HG02610 (cell line): Measurements from ENCODE around the gene CUZD1.
"Not testable (repeated sequence)": the region's sequence is repeated elsewhere in the genome, so short reads cannot be mapped to it uniquely, and the experiment has no call there.

Source experiments
- ATAC-seq: cut with Tn5 transposase; IDR thresholded peaks from one replicate; pipeline ENCODE4 v1.9.1; 2021; ENCODE audit warnings: mild to moderate bottlenecking, moderate library complexity; ENCODE audit not compliant: unreplicated experiment

Gene CUZD1, protein sequence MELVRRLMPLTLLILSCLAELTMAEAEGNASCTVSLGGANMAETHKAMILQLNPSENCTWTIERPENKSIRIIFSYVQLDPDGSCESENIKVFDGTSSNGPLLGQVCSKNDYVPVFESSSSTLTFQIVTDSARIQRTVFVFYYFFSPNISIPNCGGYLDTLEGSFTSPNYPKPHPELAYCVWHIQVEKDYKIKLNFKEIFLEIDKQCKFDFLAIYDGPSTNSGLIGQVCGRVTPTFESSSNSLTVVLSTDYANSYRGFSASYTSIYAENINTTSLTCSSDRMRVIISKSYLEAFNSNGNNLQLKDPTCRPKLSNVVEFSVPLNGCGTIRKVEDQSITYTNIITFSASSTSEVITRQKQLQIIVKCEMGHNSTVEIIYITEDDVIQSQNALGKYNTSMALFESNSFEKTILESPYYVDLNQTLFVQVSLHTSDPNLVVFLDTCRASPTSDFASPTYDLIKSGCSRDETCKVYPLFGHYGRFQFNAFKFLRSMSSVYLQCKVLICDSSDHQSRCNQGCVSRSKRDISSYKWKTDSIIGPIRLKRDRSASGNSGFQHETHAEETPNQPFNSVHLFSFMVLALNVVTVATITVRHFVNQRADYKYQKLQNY

DNA sequence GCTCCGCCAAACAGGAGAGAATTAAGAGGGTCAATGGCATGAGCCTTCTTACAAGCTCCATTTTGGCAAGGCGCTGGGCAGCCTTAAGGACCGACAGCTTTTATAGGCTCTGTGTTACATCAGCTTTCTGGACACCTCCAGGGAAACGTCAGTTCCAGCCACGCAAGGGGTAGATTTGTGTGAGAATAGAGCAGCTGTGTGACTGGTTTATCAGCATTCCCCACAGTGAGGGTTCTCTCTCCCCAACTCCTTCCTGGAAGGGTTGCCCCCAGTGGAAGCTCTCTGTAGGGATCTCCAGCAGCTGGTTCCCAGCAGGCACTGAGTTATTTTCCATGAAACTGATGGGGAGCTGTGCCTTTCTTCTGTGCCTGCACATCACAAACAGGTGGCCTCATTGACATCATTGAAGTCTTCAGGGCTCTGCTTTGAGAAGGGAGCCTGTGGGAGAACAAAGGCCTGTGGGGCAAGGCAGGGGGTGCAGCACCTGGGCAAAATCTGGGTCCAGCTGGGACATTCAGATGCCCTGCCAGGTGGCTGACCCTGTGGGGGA, at the start of gene CUZD1:
Gene CUZD1 (minus strand): TSS at position 75 of the 550 bp plus-strand sequence. CDS start 14 bp downstream, at position 61.
- ATAC-seq, result no peak

DNA sequence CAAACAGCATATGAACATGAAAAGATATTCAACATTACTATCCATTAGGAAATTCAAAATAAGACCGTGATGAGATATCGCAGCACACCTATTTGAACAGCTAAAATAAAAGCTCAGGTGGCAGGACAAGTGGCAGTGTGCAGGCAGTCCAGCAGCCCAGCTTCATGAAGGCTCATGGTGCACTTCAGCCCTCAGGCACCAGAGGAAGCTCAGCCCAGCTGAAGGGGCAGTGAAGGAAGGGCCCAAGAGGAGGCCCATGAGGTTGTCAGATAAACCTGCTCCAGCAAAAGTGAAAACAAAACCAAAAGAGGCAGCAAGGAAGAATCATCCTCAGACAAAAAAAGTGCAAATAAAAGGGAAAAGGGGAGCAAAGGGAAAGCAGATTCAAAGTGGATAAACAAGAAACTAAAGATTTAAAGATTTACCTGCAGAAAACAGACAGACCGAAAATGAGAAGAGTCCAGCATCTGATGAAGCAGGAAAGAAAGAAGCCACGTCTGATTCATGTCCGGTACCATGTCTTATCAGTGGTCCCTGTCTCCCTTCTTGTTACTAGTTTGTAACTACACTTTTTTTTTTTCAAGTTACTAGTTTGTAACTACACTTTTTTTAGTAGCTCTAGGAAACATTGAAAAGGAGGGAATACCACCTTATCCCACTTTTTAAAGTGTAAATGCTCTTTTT, 48.7 kb upstream of the CUZD1 start:
- ATAC-seq, result no peak

DNA sequence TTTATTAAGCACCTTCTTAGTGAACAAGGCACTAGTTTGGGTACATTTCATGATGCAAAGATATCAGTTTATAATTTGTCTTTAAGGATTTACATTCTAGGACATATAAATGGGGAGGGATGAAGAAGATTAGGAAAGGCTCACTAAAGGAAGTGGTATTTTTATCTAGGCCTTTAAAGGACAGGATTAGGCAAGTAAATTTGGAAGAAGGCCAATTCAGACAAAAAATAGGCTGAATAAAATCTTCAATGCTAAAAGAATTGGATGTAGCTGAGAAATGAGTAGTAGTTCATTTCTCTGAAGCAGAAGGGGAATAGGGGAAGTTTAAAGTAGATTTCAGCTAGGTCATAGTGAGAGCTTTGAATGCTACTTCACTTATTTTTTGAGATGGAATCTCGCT, 38.5 kb upstream of the CUZD1 start:
- no peak for ATAC-seq

DNA sequence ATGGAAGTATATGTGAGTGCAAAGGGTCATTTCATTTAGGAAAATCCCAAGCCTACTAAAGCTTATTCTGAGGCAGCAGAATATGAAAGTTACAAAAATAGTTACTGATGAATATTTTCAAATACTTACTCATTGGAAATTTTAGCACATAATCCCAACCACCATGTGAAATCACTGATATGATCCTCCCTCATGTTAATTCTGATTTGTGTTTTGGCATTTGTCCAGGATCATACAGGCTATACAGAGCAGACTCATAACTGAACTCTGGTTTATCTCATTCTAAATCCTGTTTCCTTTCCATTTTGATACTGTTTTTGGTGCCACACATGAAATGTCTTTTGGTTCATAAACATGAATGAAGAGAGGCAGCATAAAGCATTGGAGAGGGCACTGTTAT, 37.1 kb upstream of the CUZD1 start:
- no peak for ATAC-seq

DNA sequence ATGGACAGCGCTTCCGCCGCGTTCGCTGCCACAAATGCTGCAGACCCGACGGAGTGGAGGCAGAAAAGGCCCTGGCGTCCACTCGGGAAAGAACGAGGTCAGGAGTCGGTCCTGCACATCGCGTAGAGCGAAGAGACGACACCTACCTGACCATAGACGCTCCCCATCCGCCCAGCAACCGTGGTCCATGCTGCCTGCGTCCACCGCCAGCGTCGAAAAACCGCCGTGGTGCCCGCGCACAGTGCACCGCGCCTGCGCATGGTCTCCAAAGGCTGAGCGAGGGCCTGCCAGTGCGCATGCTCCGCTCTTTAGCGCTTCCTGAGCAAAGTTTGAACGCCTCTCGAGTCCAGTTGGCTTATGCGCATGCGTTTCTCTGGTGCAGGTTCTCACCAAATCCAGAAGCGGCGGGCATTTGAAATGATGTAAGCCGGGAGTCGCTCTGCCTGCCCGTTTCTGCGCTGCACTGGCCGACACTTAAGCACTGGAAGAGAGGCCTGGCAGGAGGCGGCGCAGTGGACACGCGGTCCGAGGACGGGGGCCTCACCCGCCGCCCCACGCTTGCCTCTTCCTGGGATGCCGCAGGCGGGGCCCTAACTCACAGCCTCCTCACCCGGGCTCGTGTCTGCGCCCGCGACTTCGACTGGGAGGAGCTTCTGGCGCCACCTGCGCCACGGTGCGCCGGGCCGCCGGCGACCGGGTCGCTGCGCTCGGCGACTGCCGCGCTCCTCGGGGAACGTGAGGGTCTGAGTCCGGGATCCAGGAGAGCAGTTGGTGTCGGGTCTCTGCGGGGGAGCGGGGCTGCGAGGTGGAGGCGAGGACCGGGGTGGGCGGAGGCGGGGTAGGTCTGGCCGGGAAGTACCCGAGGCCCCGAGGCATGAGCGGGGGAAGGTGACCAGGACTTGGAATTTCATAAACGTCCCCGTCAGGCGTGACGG, 33.9 kb upstream of the CUZD1 start, which contains the start of gene FAM24B:
Gene FAM24B (minus strand): TSS at position 243 of the 935 bp plus-strand sequence. CDS start 29,066 bp downstream, outside the sequence.
- peak; percentile 70 for ATAC-seq

DNA sequence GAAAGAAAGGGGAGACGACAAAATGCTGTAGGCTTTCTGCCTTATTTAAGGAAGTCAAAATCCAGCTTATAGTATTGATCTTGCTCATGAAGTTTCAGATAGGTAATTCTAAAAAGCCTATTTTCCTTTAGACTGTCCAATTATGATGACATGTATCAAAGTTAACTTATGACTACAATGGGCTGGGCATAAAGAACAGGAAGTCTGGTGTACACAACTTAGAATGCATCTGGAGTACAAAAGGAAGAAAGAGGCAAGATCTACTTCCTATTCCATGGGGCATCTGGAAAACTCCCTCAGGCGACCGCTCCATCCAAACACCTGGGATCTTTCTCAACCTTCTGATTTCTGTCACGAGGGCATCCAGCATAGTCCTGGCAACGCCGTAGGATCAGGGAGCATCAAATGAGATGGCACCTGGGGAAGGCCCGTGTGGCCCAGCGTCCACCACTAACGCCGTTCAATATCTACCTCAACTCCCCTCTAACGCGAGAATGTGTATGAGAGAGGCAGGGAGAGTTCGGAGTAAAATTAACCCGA, 33.2 kb upstream of the CUZD1 start:
- ATAC-seq, result peak; percentile 25

DNA sequence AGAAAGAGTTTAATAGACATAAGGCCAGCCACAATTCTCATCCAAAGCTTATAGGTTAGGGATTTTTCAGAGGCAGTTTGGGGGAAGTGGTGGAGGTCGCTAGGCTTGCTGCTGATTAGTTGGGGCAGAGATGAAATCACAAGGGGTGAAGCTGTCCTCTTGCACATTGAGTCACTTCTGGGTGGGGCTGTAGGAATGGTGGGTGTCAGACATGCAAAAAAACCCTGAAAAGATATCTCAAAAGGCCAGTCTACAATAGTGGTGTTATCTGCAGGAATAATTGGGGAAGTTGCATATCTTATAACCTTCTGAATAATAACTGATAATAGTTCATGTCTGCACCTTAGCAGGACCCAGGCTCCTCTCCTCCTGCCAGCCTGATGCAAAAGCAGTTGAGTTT, 31.6 kb upstream of the CUZD1 start:
- ATAC-seq, result no peak

DNA sequence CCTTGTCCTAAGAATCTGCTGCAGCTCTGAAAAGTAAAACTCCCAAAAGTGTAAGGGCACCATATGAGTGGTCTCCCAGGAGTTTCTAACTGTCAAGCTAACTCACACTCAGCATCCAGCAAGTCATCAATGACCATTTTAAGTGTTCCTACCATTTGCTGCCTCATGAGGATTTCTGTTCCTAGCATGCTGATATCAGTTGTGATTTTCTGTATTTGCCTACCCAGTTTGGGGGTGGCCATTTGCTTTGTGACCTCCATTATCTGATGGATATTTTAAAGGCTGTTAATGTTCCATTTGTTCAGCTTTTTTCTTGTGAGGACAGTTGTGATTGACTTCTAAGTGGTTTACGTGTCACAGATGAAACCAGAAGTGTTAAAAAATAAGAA, 30.8 kb upstream of the CUZD1 start:
- ATAC-seq, result no peak

DNA sequence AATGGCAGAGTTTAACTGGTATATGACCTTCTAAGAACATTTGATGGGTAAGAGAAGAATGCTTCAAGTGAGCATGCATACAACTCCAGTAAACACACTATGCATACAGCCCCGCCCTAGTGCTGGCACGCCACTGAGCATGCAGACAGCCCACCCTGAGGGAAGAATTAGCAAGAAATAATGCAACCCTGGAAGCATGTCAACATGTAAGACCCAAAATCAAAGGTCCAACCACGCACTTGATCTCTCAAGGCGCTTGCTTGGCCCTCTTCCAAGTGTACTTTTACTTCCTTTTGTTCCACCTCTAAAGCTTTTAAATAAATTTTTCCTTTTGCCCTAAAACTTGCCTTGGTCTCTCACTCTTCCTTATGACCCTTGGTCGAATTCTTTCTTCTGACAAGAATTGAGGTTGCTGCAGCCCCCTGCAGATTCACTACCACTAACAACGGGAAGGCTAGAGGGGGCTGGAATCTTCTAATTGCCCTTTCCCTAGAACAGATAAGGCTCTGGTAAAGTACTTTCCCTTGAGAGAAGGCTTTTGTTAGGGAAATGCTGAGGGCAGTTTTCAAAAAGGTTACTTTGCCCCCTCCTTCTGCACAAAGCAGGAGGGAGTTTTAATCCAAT, 30.3 kb upstream of the CUZD1 start:
- ATAC-seq, result no peak

DNA sequence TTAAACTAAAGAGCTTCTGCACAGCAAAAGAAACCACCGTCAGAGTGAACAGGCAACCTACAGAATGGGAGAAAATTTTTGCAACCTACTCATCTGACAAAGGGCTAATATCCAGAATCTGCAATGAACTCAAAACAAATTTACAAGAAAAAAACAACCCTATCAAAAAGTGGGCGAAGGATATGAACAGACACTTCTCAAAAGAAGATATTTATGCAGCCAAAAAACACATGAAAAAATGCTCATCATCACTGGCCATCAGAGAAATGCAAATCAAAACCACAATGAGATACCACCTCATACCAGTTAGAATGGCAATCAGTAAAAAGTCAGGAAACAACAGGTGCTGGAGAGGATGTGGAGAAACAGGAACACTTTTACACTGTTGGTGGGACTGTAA, 26.3 kb upstream of the CUZD1 start:
- ATAC-seq, result not testable (repeated sequence)

DNA sequence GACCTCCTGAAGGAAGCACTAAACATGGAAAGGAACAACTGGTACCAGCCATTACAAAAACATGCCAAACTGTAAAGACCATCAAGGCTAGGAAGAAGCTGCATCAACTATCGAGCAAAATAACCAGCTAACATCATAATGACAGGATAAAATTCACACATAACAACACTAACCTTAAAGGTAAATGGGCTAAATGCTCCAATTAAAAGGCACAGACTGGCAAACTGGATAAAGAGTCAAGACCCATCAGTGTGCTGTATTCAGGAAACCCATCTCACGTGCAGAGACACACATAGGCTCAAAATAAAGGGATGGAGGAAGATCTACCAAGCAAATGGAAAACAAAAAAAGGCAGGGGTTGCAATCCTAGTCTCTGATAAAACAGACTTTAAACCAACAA, 23.1 kb upstream of the CUZD1 start:
- ATAC-seq, result not testable (repeated sequence)

DNA sequence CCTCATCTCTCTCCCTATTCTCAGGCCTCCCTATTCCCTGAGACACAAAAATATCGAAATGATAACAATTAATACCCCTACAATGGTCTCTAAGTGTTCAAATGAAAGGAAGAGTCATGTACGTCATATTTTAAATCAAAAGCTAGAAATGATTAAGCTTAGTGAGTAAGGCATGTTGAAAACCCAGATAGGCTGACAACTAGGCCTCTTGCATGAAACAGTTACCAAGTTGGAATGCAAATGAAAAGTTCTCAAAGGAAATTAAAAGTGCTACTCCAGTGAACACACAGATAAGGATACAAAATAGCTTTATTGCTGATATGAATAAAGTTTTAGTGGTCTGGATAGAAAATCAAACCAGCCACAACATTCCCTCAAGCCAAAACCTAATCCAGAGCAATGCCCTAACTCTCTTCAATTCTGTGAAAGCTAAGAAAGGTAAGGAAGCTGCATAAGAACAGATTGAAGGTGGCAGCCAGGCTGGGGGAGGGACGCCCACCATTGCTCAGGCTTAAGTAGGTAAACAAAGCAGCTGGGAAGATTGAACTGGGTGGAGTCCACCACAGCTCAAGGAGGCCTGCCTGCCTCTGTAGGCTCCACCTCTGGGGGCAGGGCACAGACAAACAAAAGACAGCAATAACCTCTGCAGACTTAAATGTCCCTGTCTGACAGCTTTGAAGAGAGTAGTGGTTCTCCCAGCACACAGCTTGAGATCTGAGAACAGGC, 21.3 kb upstream of the CUZD1 start:
- ATAC-seq, result not testable (repeated sequence)

DNA sequence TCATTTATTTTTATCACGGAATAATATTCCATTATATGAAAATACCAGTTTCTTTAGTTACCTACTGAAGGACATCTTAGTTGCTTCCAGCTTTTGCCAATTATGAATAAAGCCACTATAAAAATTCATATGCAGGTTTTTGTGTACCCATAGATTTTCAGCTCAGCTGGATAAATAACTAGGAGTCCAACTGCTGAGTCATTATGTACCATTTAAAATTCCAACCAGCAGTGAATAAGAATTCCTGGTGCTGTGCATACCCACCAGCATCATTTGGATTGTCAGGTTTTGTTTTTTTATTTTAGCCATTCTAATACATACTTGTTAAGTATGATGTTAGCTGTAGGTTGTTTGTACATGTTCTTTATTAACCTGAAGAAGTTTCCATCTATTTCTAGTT, 19.2 kb upstream of the CUZD1 start:
- ATAC-seq, result no peak

DNA sequence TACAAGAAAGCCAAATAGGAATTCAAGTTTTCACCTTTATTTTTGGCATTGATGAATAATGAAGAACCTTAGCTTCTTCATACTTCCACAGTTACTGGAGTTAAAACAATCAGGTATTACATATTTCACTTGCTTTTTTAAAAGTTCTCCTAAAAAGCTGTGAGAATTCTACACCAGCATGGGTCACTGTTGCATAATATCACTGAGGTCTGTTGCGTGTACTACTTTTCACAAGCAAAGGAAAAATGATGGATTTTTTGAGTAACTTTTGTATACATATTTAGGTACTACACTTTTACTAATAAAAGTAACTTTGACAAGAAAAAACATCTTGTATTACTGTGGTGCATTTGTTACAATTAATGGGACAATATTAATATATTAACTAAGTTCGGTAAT, 18.5 kb upstream of the CUZD1 start:
- ATAC-seq, result no peak

DNA sequence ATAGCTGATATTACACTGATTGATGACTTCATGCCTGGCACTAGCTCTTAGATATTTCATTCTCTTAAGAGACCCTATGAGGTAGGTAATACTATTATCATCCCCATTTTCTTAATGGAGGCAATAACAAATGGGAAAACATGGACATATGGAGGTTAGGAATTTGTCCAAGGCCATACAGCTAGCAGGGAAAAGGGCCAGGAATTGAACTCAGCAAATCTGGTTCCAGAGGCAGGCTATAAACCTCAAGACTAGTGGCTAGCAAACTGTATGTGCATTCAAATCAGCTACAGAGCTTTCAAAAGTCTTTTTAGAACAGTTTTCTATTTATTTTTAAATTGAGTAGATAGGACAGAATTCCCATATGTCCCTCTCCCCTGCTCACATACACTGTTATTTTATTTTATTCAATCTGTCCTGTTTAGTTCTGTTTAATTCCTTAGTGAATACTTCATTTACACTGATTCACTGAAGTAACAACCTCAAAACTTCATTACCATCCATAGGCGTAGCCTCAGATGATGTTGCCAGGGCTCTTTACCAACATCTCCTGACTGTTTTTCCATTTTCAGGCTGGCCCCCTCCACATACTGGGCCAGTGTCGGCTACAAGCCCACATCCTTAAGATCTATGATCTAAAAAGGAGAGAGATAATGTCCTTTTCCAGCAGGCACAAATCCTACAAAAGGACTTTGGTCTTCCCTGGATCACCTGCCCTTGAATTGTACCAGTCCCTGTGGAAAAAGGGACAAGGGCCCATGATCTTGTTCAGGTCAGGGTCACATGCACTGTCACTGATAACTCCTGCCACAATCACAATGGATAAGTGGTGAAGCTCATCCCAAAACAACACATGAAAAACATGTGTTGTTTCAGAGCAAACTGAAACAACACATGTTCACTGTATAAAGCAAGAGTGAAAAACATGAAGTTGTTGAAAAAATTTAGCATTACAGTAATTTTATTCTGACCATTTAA, 17.8 kb upstream of the CUZD1 start:
- ATAC-seq, result no peak

DNA sequence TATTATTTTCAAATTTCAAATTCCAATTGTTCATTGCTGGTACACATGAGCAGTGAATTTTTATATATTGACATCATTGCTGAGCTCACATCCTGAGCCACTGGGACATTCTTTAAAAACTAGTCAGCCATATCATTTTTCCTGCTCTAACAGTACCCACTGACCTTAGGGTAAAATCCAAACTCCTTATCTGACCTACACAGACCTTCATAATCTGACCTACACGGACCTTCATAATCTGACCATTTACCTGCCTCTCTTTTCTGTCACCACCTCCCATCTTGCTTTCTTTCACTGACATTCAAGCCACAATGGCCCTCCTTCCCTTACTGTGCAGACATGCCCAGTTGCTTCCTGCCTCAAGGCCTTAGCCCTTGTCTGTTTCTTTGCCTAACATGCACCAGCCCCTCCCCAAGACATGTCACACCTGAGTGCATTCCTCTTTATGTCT, 16.1 kb upstream of the CUZD1 start:
- ATAC-seq, result no peak

DNA sequence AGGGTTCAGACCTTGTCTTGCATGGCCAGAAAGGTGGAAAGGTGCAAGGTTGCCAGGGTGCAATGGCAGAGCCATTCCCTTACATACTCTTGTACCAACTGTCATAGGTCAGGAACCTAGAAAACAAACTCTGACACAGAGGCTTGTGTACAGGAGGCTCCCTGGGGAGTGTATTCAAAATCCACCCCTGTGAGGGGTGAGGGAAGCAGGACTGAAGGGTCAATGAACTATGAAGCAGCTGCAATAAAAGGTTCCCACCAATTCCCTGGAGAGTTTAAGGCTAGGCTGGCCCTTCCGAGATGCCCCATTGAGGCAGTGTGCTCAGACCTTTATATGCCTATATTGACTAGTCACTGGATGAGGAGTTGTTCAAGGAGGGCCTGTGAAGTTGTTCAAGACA, 13.9 kb upstream of the CUZD1 start:
- no peak for ATAC-seq

DNA sequence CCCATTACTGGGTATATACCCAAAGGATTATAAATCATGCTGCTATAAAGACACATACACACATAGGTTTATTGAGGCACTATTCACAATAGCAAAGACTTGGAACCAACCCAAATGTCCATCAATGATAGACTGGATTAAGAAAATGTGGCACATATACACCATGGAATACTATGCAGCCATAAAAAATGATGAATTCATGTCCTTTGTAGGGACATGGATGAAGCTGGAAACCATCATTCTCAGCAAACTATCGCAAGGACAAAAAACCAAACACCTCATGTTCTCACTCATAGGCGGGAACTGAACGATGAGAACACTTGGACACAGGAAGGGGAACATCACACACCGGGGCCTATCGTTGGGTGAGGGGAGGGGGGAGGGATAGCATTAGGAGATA, 12.4 kb upstream of the CUZD1 start:
- not testable (repeated sequence) for ATAC-seq
